Sigmoid colon (tissue), 7 donors: ENCODE data around the gene DBI. TPM values are rescaled to one million over a fixed set of nuclear protein-coding genes. Genes with fewer than 3 reads are reported as not detected.

Source experiments
- DNase-seq: peaks from one replicate; pipeline ENCODE4 v3.0.0-alpha.2; 2019
- H3K27ac ChIP-seq, 4 donors: fragments of 200-600 bp; sonication (generic); one replicate each; pipeline ENCODE4 v1.5.1; 2016 to 2019; ENCODE audit warnings: mild to moderate bottlenecking in 1 of 4
- H3K27me3 ChIP-seq, 3 donors: fragments of 200-600 bp; sonication (generic); one replicate each; pipeline ENCODE4 v1.5.1; 2019; ENCODE audit warnings: mild to moderate bottlenecking in 1 of 3
- H3K36me3 ChIP-seq, 4 donors: fragments of 200-600 bp; sonication (generic); one replicate each; pipeline ENCODE4 v1.5.1; 2016 to 2019
- H3K4me1 ChIP-seq, 4 donors: fragments of 200-600 bp; sonication (generic); one replicate each; pipeline ENCODE4 v1.5.1; 2017 to 2019
- H3K4me3 ChIP-seq, 4 donors: fragments of 200-600 bp; sonication (generic); one replicate each; pipeline ENCODE4 v1.5.1; 2017 to 2019; ENCODE audit warnings: mild to moderate bottlenecking in 2 of 4, moderate library complexity in 1 of 4
- H3K9me3 ChIP-seq, 4 donors: fragments of 200-600 bp in 3 of 4; sonication (generic) in 3 of 4; one replicate each; pipeline versions ENCODE4 v1.5.1 to v1.6.1; 2013 to 2019
- EP300 ChIP-seq, 4 donors: sonication (generic); formaldehyde crosslinking; IDR thresholded peaks; one replicate each; pipeline ENCODE4 v1.6.1; 2017; ENCODE audit warnings: antibody characterized with exemption in 4 of 4
- POLR2A ChIP-seq, 2 donors: fragments of 450-650 bp; IDR thresholded peaks; one replicate each; pipeline ENCODE4 v1.6.1; 2016; ENCODE audit warnings: antibody characterized with exemption in 2 of 2, mild to moderate bottlenecking in 2 of 2, moderate library complexity in 2 of 2
- POLR2AphosphoS5 ChIP-seq, 4 donors: sonication (generic); formaldehyde crosslinking; IDR thresholded peaks; one replicate each; pipeline ENCODE4 v1.6.1; 2017; ENCODE audit warnings: antibody characterized with exemption in 4 of 4
- WGBS, 2 donors: extraction: QIAGEN DNeasy Blood & Tissue Kit; methylation state at CpG; one replicate each; pipeline ENCODE4 v1.1.7; 2013; 5-methylcytosine and 5-hydroxymethylcytosine counted together
- intact Hi-C: fragments of 100-400 bp; cut with DNase I; formaldehyde crosslinking; loops from one replicate; pipeline ENCODE4 v1.15.1; 2023
- polyA plus RNA-seq, 3 donors: library from polyadenylated mRNA; stranded (reverse); fragments of 200-250 nt; gene quantifications; one replicate each; pipeline ENCODE4 v1.2.3, GENCODE V29; 2013
- total RNA-seq, 4 donors: library from RNA; depleted of rRNA; stranded (reverse); fragments of >200 nt; gene quantifications; one replicate each; pipeline ENCODE4 v1.1.0, GENCODE V29; 2016
- TF ChIP-seq, protein P1 (sequence below), 4 experiments: fragments of 450-650 bp in 3 of 4; fragments of 200-600 bp in 1 of 4; IDR thresholded peaks; one replicate each; pipeline ENCODE4 v1.5.1; 2016 to 2019; ENCODE audit warnings: antibody characterized with exemption in 4 of 4, mild to moderate bottlenecking in 3 of 4, moderate library complexity in 2 of 4
- donor health status: healthy with polysubstance abuse.
- donor health status: Bipolar disorder and iron deficiency.
- donor health status: healthy.

The DBI gene
- total and polyA plus RNA-seq, 7 donors = 49.5 to 1,261 (median 92.4) TPM

DNA sequence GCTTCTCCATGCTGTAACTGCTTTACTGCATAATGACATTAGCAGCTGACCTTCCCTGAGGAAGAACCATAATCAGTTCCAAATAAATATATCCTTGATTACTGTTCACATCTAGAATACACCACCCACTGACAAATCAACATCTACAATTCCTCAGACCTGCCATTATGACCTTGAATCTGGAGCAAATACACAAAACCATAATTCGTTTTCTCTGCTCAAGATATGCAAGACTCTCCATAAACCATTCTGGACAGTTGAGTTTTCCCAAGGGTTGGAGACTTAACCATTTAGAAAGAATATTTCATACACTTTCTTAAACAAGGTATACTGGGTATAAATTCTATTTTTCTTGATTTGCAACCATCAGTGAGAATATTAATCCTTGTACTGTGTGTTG is 11.9 kb upstream of the DBI start:
- Histone ChIP-seq H3K36me3 (no peaks in the 10 kb centered on the region), H3K27ac (no peak overlapping the region), H3K4me3 (no peak overlapping the region), H3K9me3 (no peaks in the 10 kb centered on the region), H3K4me1 (peaks cover 0 to 21% (median 7%) of the 10 kb centered on the region in 4 donors), H3K27me3 (no peaks in the 10 kb centered on the region)
- 83 to 88% methylated on average over 1 of the region's 1 CpG for WGBS, 2 donors
- no peak for TF ChIP-seq EP300 (IDR thresholded peaks at IDR 0.05)
- TF ChIP-seq, protein P1, sequence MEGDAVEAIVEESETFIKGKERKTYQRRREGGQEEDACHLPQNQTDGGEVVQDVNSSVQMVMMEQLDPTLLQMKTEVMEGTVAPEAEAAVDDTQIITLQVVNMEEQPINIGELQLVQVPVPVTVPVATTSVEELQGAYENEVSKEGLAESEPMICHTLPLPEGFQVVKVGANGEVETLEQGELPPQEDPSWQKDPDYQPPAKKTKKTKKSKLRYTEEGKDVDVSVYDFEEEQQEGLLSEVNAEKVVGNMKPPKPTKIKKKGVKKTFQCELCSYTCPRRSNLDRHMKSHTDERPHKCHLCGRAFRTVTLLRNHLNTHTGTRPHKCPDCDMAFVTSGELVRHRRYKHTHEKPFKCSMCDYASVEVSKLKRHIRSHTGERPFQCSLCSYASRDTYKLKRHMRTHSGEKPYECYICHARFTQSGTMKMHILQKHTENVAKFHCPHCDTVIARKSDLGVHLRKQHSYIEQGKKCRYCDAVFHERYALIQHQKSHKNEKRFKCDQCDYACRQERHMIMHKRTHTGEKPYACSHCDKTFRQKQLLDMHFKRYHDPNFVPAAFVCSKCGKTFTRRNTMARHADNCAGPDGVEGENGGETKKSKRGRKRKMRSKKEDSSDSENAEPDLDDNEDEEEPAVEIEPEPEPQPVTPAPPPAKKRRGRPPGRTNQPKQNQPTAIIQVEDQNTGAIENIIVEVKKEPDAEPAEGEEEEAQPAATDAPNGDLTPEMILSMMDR (IDR thresholded peaks at IDR 0.05) = no peak
- TF ChIP-seq POLR2A (IDR thresholded peaks at IDR 0.05) = no peak
- DNase-seq = no peak
- intact Hi-C loops = no loop called here

GRCh38 chr2:119359774-119360173 is 7.0 kb upstream of the DBI start:
- Histone ChIP-seq H3K27ac (no peak overlapping the region), H3K27me3 (no peaks in the 10 kb centered on the region), H3K36me3 (no peaks in the 10 kb centered on the region), H3K4me3 (no peak overlapping the region), H3K9me3 (no peaks in the 10 kb centered on the region), H3K4me1 (peaks cover 0 to 11% (median 6%) of the 10 kb centered on the region in 4 donors)
- TF ChIP-seq EP300 (IDR thresholded peaks at IDR 0.05) = no peak
- TF ChIP-seq, protein P1 (IDR thresholded peaks at IDR 0.05) = no peak
- intact Hi-C loops = loop anchor here (10.0 kb wide), 3 partner anchors 1175 to 1545 kb away; partner anchors contain the start of gene DDX18
- no peak for DNase-seq
- 93 to 97% methylated on average over 6 of the region's 6 CpGs for WGBS, 2 donors

- WGBS, 2 donors = 88 to 89% methylated on average over 2 of the region's 2 CpGs
- Histone ChIP-seq H3K4me1 (peaks cover 0 to 19% (median 13%) of the 10 kb centered on the region in 4 donors), H3K27me3 (no peaks in the 10 kb centered on the region), H3K27ac (no peak overlapping the region), H3K36me3 (no peaks in the 10 kb centered on the region), H3K9me3 (no peaks in the 10 kb centered on the region), H3K4me3 (no peak overlapping the region)
- intact Hi-C loops = loop anchor here (10.0 kb wide), 3 partner anchors 1176 to 1546 kb away; partner anchors contain the start of gene DDX18
- TF ChIP-seq POLR2AphosphoS5 (IDR thresholded peaks at IDR 0.05) = no peak
- TF ChIP-seq, protein P1 (IDR thresholded peaks at IDR 0.05) = no peak
- TF ChIP-seq POLR2A (IDR thresholded peaks at IDR 0.05) = no peak
- TF ChIP-seq EP300 (IDR thresholded peaks at IDR 0.05) = no peak
- DNase-seq = no peak
These were observed 6.3 kb upstream of the DBI start for GRCh38 chr2:119360423-119360966.

DNA sequence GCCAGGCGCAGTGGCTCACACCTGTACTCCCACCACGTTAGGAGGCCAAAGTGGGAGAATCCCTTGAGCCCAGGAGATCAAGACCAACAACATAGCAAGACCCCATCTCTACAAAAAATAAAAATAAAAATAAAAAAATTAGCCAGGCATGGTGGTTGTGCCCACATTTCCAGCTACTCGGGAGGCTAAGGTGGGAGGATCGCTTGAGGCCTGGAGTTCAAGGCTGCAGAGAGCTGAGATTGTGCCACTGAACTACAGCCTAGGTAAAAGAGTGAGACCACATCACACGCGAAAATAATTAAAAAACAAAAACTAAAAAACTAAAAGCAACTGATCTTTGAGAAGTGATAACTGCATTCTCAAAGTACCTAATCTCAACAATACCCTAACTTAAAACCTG is 2.0 kb upstream of the DBI start:
- H3K4me1 ChIP-seq = peaks cover 0 to 30% (median 26%) of the 10 kb centered on the region in 4 donors
- H3K9me3 ChIP-seq = no peaks in the 10 kb centered on the region
- no peak for DNase-seq
- intact Hi-C loops = loop anchor here (10.0 kb wide), 3 partner anchors 1180 to 1550 kb away; partner anchors contain the start of gene DDX18
- peaks cover 0 to 16% (median 5%) of the 10 kb centered on the region in 4 donors for H3K36me3 ChIP-seq
- H3K4me3 ChIP-seq = no peak overlapping the region
- no peaks in the 10 kb centered on the region for H3K27me3 ChIP-seq
- no peak overlapping the region for H3K27ac ChIP-seq
- WGBS, 2 donors = 91 to 94% methylated on average over 6 of the region's 6 CpGs
- TF ChIP-seq, protein P1 (IDR thresholded peaks at IDR 0.05) = no peak
- TF ChIP-seq EP300 (IDR thresholded peaks at IDR 0.05) (no peak), POLR2AphosphoS5 (IDR thresholded peaks at IDR 0.05) (no peak), POLR2A (IDR thresholded peaks at IDR 0.05) (no peak)
